HG02763 (cell line): ENCODE results near the gene DDX10.

ENCODE experiments used
- ATAC-seq: cut with Tn5 transposase; IDR thresholded peaks from one replicate; pipeline ENCODE4 v1.9.1; 2021; ENCODE audit warnings: mild to moderate bottlenecking, moderate library complexity; ENCODE audit not compliant: unreplicated experiment

The DDX10 gene

GRCh38 chr11:108866781-108867180 lies 201.9 kb downstream of the DDX10 start:
- ATAC-seq = no peak

GRCh38 chr11:108870373-108871020 lies 205.6 kb downstream of the DDX10 start:
- ATAC-seq = no peak

DNA sequence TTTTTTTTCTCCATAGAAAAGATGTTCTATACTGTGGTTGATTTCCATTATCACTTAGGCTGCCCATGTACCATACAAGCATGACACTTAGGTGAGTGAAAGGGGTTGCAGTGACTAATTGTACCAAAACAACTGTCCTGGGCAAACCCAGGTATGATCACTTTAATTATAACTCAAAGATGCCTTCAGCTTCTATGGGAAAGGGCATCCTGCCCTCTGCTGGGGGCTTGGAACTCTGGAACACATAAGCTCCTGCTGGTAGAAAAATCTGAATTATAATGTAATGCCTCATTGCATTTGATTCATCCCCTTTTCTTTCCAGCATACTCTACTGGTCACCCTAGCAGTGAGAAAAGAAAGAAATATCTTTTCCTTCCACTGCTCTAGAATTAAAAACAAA lies 206.3 kb downstream of the DDX10 start:
- no peak for ATAC-seq

DNA sequence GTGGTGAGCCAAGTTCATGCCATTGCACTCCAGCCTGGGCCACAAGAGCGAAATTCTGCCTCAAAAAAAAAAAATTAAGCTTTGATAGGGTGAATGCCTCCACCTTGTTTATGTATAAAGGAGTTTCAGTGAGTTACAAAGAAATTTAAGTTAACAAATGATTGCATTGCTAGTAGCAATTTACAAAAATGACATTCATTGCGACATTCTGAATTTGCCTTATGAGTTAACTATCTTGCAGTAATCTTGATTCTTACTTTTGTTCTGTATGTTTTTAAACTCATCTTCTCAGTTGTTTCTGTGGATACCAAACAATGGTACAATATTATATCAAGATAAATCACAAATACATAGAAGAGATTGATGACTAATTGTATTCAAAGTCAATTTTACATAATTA lies 207.0 kb downstream of the DDX10 start:
- no peak for ATAC-seq

GRCh38 chr11:108872781-108873291 lies 208.0 kb downstream of the DDX10 start:
- ATAC-seq = no peak

- ATAC-seq = no peak
Observed at GRCh38 chr11:108873310-108873709, 208.4 kb downstream of the DDX10 start.

DNA sequence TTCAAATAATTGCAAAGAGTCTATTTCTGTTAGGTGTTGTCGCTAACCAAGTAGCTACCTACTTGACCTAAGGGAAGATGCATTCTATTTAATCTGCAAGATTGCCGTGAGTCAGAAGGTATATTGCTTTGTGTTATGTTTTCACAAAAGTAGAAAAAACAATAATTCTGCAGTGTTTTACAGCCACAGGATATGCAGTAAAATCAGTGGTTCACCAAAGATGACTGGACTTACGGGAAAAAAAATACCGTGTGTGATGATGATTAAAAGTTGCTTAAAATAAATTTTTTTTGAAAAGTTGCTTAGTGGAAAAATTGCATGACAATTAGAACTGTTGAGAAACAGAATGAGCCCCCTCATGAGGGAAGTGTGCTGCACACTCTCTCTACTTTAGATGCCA lies 209.1 kb downstream of the DDX10 start:
- ATAC-seq = no peak

- ATAC-seq = no peak
Observed at GRCh38 chr11:108875134-108875533, 210.3 kb downstream of the DDX10 start.

- no peak for ATAC-seq
Observed at GRCh38 chr11:108877178-108877577, 212.3 kb downstream of the DDX10 start.

DNA sequence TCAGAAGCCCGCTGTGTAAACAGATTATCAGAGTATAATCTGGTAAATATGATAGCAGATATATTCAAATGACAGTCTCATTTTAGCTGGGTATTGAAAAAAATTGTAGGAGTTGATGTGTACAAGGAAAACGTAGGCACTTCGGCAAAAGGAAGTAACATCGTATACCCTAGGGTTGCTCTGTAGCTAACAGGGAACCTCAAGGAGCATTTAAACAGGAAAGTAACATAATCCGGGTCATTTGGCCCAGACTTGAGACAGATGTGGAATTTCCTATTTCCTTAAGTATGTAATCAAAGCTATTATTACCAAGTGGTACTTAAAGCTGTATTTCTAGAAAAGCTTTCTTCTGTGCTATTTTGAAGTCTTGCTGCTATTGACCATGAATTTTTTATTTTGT lies 215.6 kb downstream of the DDX10 start:
- ATAC-seq = no peak

DNA sequence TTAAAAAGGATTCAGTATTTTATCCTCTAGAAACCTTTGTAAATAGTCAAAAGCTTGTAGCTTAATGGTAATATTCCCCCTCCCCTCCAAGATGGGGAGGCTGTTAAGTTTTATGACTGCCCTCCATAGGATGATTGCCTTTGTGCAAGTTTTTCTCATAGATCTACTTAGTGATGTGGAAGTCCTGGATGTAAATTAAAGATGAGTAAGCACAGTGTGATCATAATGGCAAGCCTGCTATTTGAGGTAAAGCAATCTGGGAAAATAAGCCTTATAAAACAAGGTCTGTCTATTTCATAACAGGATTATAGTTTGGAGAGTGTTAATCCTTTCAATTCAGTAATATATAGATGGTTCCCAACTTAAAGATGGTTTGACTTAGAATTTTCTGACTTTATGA lies 216.3 kb downstream of the DDX10 start:
- ATAC-seq = no peak

DNA sequence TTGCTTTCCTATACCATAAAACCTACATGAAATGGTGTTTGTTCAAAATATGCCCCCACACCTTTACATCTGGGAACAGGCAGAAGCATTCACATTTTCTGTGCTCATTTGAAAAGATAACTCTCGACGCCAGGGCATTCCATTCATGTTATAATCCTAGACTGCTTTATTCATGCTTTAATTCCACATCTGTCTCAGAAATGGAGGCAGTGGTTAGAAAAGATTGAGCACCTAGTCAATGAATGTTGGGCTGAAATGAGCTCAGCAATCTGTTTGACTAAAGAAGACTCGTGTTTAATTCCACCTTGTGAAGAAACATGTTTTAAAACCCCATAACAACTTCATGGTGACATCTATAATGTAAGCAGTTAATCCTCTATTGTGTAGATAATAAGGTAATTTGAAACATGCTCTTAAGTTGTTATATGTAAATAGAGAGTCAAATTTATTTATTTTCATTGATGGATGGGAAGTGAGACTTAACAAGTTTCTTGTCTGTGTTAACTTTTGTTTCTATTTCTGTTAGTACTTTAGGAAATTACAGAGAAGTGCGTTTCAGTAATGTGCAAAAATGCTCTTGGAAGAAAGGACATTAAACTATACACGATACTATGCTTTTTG lies 217.5 kb downstream of the DDX10 start:
- ATAC-seq = no peak

GRCh38 chr11:108886005-108886659 lies 221.3 kb downstream of the DDX10 start:
- no peak for ATAC-seq

GRCh38 chr11:108886660-108887009 lies 221.8 kb downstream of the DDX10 start:
- ATAC-seq = no peak

DNA sequence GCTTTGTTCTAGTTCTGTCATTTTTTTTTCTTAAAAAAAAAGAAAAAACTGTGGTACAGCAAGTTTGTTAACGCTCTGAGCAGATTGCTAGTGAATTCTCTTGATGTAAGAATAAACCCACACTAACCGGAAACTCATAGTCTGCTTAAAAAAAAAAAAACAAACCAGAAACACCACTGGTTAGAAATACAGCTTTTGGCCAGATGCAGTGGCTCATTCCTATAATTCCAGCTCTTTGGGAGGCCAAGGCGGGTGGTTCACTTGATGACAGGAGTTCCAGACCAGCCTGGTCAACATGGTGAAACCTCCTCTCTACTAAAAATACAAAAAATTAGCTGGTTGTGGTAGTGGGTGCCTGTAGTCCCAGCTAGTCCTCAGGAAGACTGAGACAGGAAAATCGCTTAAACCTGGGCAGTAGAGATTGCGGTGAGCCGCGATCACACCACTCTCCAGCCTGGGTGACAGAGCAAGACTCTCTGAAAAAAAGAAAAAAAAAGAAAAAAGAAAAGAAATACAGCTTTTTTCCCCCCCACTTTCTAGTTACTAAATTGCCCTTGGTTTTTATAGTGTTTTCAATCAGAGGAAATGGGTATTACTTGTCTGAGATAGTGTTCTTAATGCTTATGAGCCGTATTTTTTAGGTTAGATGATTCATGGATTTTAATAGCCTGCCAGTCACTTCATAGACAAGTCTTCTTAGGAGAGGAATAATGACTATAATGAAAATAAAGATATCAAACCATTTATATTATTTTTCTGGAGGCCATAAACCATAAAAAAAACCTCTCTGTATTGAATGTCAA lies 222.8 kb downstream of the DDX10 start:
- no peak for ATAC-seq

GRCh38 chr11:108890482-108891105 lies 225.7 kb downstream of the DDX10 start:
- no peak for ATAC-seq

- ATAC-seq = no peak
Observed at GRCh38 chr11:108891143-108891542, 226.3 kb downstream of the DDX10 start.

GRCh38 chr11:108891909-108892511 lies 227.1 kb downstream of the DDX10 start:
- no peak for ATAC-seq

- peak; percentile 61 for ATAC-seq
Observed at GRCh38 chr11:108895579-108896480, 231.0 kb downstream of the DDX10 start.

- ATAC-seq = no peak
Observed at GRCh38 chr11:108897071-108897481, 232.2 kb downstream of the DDX10 start.
